IMR-90 (cell line): ENCODE results near the gene GP5. TPM values are rescaled to one million over a fixed set of nuclear protein-coding genes. Genes with fewer than 3 reads are reported as not detected.

Experiments used
- ATAC-seq: fragments of 200-7000 bp; cut with Tn5 transposase; 2 replicates; pipeline ENCODE4 v1.9.1; 2020; ENCODE audit warnings: low read depth, mild to moderate bottlenecking, moderate library complexity
- BruUV-seq: library from RNA; stranded (reverse); fragments of 400-500 nt; replicated peaks from 2 replicates; lab custom pipeline; 2021; lab: Mats Ljungman, UMichigan
- CTCF ChIA-PET: fragments of 300-600 bp; formaldehyde crosslinking; extraction: SDS; loops from one replicate; lab custom pipeline; 2021; ENCODE audit warnings: antibody characterized with exemption; lab: Yijun Ruan, JAX
- POLR2A ChIA-PET: fragments of 300-600 bp; sonication (Branson Sonifier 250); formaldehyde crosslinking; loops from one replicate; lab custom pipeline; 2022; ENCODE audit warnings: antibody characterized with exemption; ENCODE audit not compliant: unreplicated experiment; lab: Charles Lee
- DNase-seq: peaks from one replicate; pipeline ENCODE4 v3.0.0; 2013
- H2AFZ ChIP-seq: replicated peaks from 2 replicates; pipeline ENCODE3; 2013; ENCODE audit warnings: low read length, mild to moderate bottlenecking; ENCODE audit not compliant: poor library complexity
- H2AK5ac ChIP-seq: 2 replicates; pipeline ENCODE4 v1.6.1; 2013; ENCODE audit warnings: low read depth, low read length, inconsistent platforms
- H2AK9ac ChIP-seq: replicated peaks from 2 replicates; pipeline ENCODE3; 2013; ENCODE audit warnings: mild to moderate bottlenecking, low read depth, low read length, moderate library complexity; ENCODE audit not compliant: poor library complexity
- H2BK120ac ChIP-seq: 2 replicates; pipeline ENCODE4 v1.6.1; 2013; ENCODE audit warnings: low read depth, low read length, inconsistent platforms
- H2BK15ac ChIP-seq: 3 replicates; pipeline ENCODE4 v1.6.1; 2013; ENCODE audit warnings: low read depth, low read length, inconsistent platforms
- H2BK20ac ChIP-seq: 2 replicates; pipeline ENCODE4 v1.6.1; 2013; ENCODE audit warnings: low read depth, mild to moderate bottlenecking, inconsistent platforms, low read length, moderate library complexity
- H2BK5ac ChIP-seq: 2 replicates; pipeline ENCODE4 v1.6.1; 2013; ENCODE audit warnings: mild to moderate bottlenecking, low read depth, low read length, inconsistent platforms; ENCODE audit not compliant: poor library complexity, severe bottlenecking
- H3K14ac ChIP-seq: replicated peaks from 2 replicates; pipeline ENCODE4 v1.6.1; 2013; ENCODE audit warnings: low read depth, low read length, inconsistent platforms
- H3K18ac ChIP-seq: 2 replicates; pipeline ENCODE4 v1.6.1; 2013; ENCODE audit warnings: low read depth, low read length, control low read depth
- H3K23ac ChIP-seq: 2 replicates; pipeline ENCODE4 v1.6.1; 2013; ENCODE audit warnings: low read depth, low read length, inconsistent platforms
- H3K27ac ChIP-seq: 2 replicates; pipeline ENCODE4 v1.5.1; 2013; ENCODE audit warnings: mild to moderate bottlenecking, control low read depth, low read length; ENCODE audit not compliant: insufficient read depth
- H3K27me3 ChIP-seq: 2 replicates; pipeline ENCODE4 v1.6.1; 2013; ENCODE audit warnings: low read length; ENCODE audit not compliant: control insufficient read depth, insufficient read depth
- H3K36me3 ChIP-seq: 2 replicates; pipeline ENCODE4 v1.6.1; 2013; ENCODE audit warnings: low read length, mixed read lengths; ENCODE audit not compliant: control insufficient read depth, insufficient read depth
- H3K4ac ChIP-seq: 2 replicates; pipeline ENCODE4 v1.6.1; 2013; ENCODE audit warnings: low read depth, low read length, inconsistent platforms
- H3K4me1 ChIP-seq: 2 replicates; pipeline ENCODE4 v1.6.1; 2013; ENCODE audit warnings: low read length, mixed read lengths; ENCODE audit not compliant: control insufficient read depth, insufficient read depth
- H3K4me2 ChIP-seq: 2 replicates; pipeline ENCODE4 v1.6.1; 2013; ENCODE audit warnings: low read depth, mild to moderate bottlenecking, control low read depth, low read length, moderate library complexity
- H3K4me3 ChIP-seq: 2 replicates; pipeline ENCODE4 v1.5.1; 2013; ENCODE audit warnings: low read depth, mild to moderate bottlenecking, control low read depth, low read length, moderate library complexity; ENCODE audit not compliant: insufficient read depth
- H3K56ac ChIP-seq: 2 replicates; pipeline ENCODE4 v1.6.1; 2013; ENCODE audit warnings: low read length, inconsistent platforms; ENCODE audit not compliant: insufficient read depth; ENCODE audit errors: extremely low read depth
- H3K79me1 ChIP-seq, 2 experiments: 2 replicates each; pipeline ENCODE4 v1.6.1; 2013; ENCODE audit warnings: low read length in 2 of 2, inconsistent platforms in 1 of 2, low read depth in 1 of 2
- H3K9ac ChIP-seq: 2 replicates; pipeline ENCODE4 v1.6.1; 2013; ENCODE audit warnings: low read depth, low read length, control low read depth
- H3K9me1 ChIP-seq: 2 replicates; pipeline ENCODE4 v1.6.1; 2013; ENCODE audit warnings: low read length, inconsistent platforms; ENCODE audit not compliant: insufficient read depth
- H3K9me3 ChIP-seq: 2 replicates; pipeline ENCODE4 v1.6.1; 2013; ENCODE audit warnings: low read length; ENCODE audit not compliant: control insufficient read depth, insufficient read depth
- H4K20me1 ChIP-seq: 2 replicates; pipeline ENCODE4 v1.6.1; 2013; ENCODE audit warnings: low read length, inconsistent platforms; ENCODE audit not compliant: insufficient read depth
- H4K5ac ChIP-seq: 2 replicates; pipeline ENCODE4 v1.6.1; 2013; ENCODE audit warnings: mild to moderate bottlenecking, low read depth, low read length, control low read depth
- H4K8ac ChIP-seq, 2 experiments: 2 replicates each; pipeline ENCODE4 v1.6.1; 2013; ENCODE audit warnings: low read depth in 2 of 2, low read length in 2 of 2, control low read depth in 1 of 2, inconsistent platforms in 1 of 2
- H4K91ac ChIP-seq: 2 replicates; pipeline ENCODE4 v1.6.1; 2013; ENCODE audit warnings: low read depth, low read length, inconsistent platforms; ENCODE audit not compliant: insufficient read depth
- BHLHE40 ChIP-seq: fragments of 150-350 bp; IDR thresholded peaks from 2 replicates; pipeline ENCODE4 v1.6.1; 2016; ENCODE audit warnings: mild to moderate bottlenecking, low read depth, low read length
- CEBPB ChIP-seq: IDR thresholded peaks from 2 replicates; pipeline ENCODE4 v1.6.1; 2012; ENCODE audit warnings: low read depth, low read length, improper control_type of control experiment
- CHD1 ChIP-seq: IDR thresholded peaks from 2 replicates; pipeline ENCODE4 v1.6.1; 2012; ENCODE audit warnings: low read depth, low read length, improper control_type of control experiment
- FOS ChIP-seq: fragments of 150-350 bp; IDR thresholded peaks from 2 replicates; pipeline ENCODE4 v1.6.1; 2016; ENCODE audit warnings: low read depth, low read length
- MAFK ChIP-seq: IDR thresholded peaks from 2 replicates; pipeline ENCODE4 v1.6.1; 2012; ENCODE audit warnings: low read depth, low read length, improper control_type of control experiment
- MAZ ChIP-seq: IDR thresholded peaks from 2 replicates; pipeline ENCODE4 v1.6.1; 2012; ENCODE audit warnings: low read depth, mild to moderate bottlenecking, low read length, improper control_type of control experiment, moderate library complexity, borderline replicate concordance
- MXI1 ChIP-seq: IDR thresholded peaks from 2 replicates; pipeline ENCODE4 v1.6.1; 2012; ENCODE audit warnings: low read depth, mild to moderate bottlenecking, low read length, moderate library complexity, borderline replicate concordance
- NFE2L2 ChIP-seq: fragments of 150-350 bp; IDR thresholded peaks from 2 replicates; pipeline ENCODE4 v1.6.1; 2016; ENCODE audit warnings: low read depth, mild to moderate bottlenecking, low read length
- POLR2A ChIP-seq: IDR thresholded peaks from 2 replicates; pipeline ENCODE4 v1.6.1; 2012; ENCODE audit warnings: mild to moderate bottlenecking, low read depth, low read length
- RAD21 ChIP-seq: IDR thresholded peaks from 2 replicates; pipeline ENCODE4 v1.6.1; 2012; ENCODE audit warnings: low read length, improper control_type of control experiment
- RCOR1 ChIP-seq: IDR thresholded peaks from 2 replicates; pipeline ENCODE4 v1.6.1; 2012; ENCODE audit warnings: mild to moderate bottlenecking, low read length, improper control_type of control experiment; ENCODE audit not compliant: insufficient replicate concordance
- RFX5 ChIP-seq: IDR thresholded peaks from 2 replicates; pipeline ENCODE4 v1.8.0; 2012; ENCODE audit warnings: low read depth, mild to moderate bottlenecking, low read length, moderate library complexity
- SMC3 ChIP-seq: fragments of 150-350 bp; IDR thresholded peaks from 2 replicates; pipeline ENCODE4 v1.6.1; 2016; ENCODE audit warnings: low read depth, mild to moderate bottlenecking, antibody characterized with exemption, low read length, moderate library complexity
- whole genome bisulfite sequencing, 2 experiments: methylation state at CpG; one replicate each; pipeline versions ENCODE4 v1.1.5 to v1.1.7; 2013; ENCODE audit warnings: missing lambda C conversion rate in 2 of 2; ENCODE audit not compliant: insufficient read length in 1 of 2; ENCODE audit errors: extremely low coverage in 2 of 2; 5-methylcytosine and 5-hydroxymethylcytosine counted together
- dilution Hi-C: fragments of 300-500 bp; cut with HindIII; formaldehyde crosslinking; loops from one replicate; pipeline ENCODE4 v1.14.3; 2018; ENCODE audit warnings: low sequenced_read_pairs; ENCODE audit not compliant: unreplicated experiment
- in situ Hi-C: fragments of 300-500 bp; cut with MboI; formaldehyde crosslinking; loops from 3 replicates; pipeline ENCODE4 v1.14.3; 2019; ENCODE audit warnings: low sequenced_read_pairs, inconsistent platforms, mixed read lengths
- intact Hi-C: fragments of 100-400 bp; cut with micrococcal nuclease; formaldehyde crosslinking; loops from 2 replicates; pipeline ENCODE4 v1.10.0; 2022
- polyA plus RNA-seq, 3 experiments: library from polyadenylated mRNA; depleted of rRNA; stranded (reverse); fragments of >200 nt; gene quantifications; 2 replicates each; pipeline ENCODE4 v1.2.3, GENCODE V29; 2012; ENCODE audit warnings: low replicate concordance in 1 of 3
- total RNA-seq: library from RNA; depleted of rRNA; stranded (reverse); fragments of >200 nt; gene quantifications from 2 replicates; pipeline ENCODE4 v1.2.3, GENCODE V29; 2012
- TF ChIP-seq, protein P1 (sequence below): fragments of 150-350 bp; IDR thresholded peaks from 2 replicates; pipeline ENCODE4 v1.6.1; 2016; ENCODE audit warnings: low read depth, mild to moderate bottlenecking, low read length, moderate library complexity, borderline replicate concordance
- TF ChIP-seq, protein P2 (sequence below): conservative IDR thresholded peaks from 2 replicates; pipeline ENCODE4 v1.5.1; 2012; ENCODE audit warnings: mild to moderate bottlenecking, low read depth, low read length, improper control_type of control experiment
- TF ChIP-seq, protein P3 (sequence below): fragments of 150-350 bp; IDR thresholded peaks from 2 replicates; pipeline ENCODE4 v1.6.1; 2017; ENCODE audit warnings: mild to moderate bottlenecking, antibody characterized with exemption, low read length, low read depth

The GP5 gene
- total and polyA plus RNA-seq, 2 of the 4 experiments (the other 2 are of a cell fraction) = under 0.01 to 0.12 TPM

DNA sequence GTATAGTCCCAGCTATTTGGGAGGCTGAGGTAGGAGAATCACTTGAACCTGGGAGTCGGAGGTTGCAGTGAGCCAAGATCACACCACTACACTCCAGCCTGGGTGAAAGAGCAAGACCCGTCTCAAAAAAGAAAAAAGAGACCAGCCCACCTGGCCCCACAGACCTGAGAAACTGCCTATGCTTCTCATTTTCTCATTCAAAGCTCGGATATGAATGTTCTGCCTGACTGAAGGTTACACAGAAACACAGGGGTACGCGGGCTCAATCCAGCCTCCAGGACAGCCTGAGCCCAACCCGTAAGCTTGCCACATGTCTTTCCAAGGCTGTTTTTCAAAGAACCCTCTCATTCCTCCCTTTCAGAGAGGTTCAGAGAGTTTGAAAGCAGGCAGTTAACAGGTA, 19.8 kb downstream of the GP5 start:
- no peak for ATAC-seq
- POLR2A ChIA-PET = no interaction called here
- H2AK9ac ChIP-seq = no peak overlapping the region

More for the DNA sequence above, 19.8 kb downstream of the GP5 start:
- H3K36me3 ChIP-seq = no peaks in the 10 kb centered on the region
- H3K9me3 ChIP-seq = no peaks in the 10 kb centered on the region
- no peak overlapping the region for H2BK5ac ChIP-seq
- BruUV-seq = no TSS peak
- 80% methylated on average over 1 of the region's 6 CpGs; no CpG with 5 or more reads in 1 of the 2 experiments for WGBS, 2 experiments
- peaks cover 29% of the 10 kb centered on the region for H3K27me3 ChIP-seq
- no peak overlapping the region for H2AFZ ChIP-seq
- H3K4me1 ChIP-seq = no peaks in the 10 kb centered on the region
- no peak overlapping the region for H3K56ac ChIP-seq
- intact Hi-C loops = no loop called here
- no peak overlapping the region for H4K5ac ChIP-seq
- H4K91ac ChIP-seq = no peak overlapping the region
- H3K4me3 ChIP-seq = no peak overlapping the region
- in situ Hi-C loops = no loop called here
- H3K27ac ChIP-seq = no peak overlapping the region
- H2BK15ac ChIP-seq = no peak overlapping the region
- no peak overlapping the region for H2AK5ac ChIP-seq
- TF ChIP-seq RCOR1 (no peak), POLR2A (no peak), NFE2L2 (no peak), RFX5 (no peak), CEBPB (no peak), MXI1 (no peak), FOS (no peak), SMC3 (no peak), BHLHE40 (no peak), RAD21 (no peak), MAZ (no peak), CHD1 (no peak), MAFK (no peak)
- TF ChIP-seq, protein P1, sequence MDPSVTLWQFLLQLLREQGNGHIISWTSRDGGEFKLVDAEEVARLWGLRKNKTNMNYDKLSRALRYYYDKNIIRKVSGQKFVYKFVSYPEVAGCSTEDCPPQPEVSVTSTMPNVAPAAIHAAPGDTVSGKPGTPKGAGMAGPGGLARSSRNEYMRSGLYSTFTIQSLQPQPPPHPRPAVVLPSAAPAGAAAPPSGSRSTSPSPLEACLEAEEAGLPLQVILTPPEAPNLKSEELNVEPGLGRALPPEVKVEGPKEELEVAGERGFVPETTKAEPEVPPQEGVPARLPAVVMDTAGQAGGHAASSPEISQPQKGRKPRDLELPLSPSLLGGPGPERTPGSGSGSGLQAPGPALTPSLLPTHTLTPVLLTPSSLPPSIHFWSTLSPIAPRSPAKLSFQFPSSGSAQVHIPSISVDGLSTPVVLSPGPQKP = no peak
- TF ChIP-seq, protein P2, sequence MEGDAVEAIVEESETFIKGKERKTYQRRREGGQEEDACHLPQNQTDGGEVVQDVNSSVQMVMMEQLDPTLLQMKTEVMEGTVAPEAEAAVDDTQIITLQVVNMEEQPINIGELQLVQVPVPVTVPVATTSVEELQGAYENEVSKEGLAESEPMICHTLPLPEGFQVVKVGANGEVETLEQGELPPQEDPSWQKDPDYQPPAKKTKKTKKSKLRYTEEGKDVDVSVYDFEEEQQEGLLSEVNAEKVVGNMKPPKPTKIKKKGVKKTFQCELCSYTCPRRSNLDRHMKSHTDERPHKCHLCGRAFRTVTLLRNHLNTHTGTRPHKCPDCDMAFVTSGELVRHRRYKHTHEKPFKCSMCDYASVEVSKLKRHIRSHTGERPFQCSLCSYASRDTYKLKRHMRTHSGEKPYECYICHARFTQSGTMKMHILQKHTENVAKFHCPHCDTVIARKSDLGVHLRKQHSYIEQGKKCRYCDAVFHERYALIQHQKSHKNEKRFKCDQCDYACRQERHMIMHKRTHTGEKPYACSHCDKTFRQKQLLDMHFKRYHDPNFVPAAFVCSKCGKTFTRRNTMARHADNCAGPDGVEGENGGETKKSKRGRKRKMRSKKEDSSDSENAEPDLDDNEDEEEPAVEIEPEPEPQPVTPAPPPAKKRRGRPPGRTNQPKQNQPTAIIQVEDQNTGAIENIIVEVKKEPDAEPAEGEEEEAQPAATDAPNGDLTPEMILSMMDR = no peak
- TF ChIP-seq, protein P3, sequence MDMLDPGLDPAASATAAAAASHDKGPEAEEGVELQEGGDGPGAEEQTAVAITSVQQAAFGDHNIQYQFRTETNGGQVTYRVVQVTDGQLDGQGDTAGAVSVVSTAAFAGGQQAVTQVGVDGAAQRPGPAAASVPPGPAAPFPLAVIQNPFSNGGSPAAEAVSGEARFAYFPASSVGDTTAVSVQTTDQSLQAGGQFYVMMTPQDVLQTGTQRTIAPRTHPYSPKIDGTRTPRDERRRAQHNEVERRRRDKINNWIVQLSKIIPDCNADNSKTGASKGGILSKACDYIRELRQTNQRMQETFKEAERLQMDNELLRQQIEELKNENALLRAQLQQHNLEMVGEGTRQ = no peak
- no peak overlapping the region for H3K23ac ChIP-seq
- no peak overlapping the region for H2BK20ac ChIP-seq
- H4K20me1 ChIP-seq = no peaks in the 10 kb centered on the region
- H3K4me2 ChIP-seq = no peak overlapping the region
- H3K14ac ChIP-seq = no peak overlapping the region
- H2BK120ac ChIP-seq = no peak overlapping the region
- H3K9me1 ChIP-seq = 0 out of 2 replicates have a peak, but pooled peaks cover 3% of the 10 kb centered on the region
- no peak for DNase-seq
- no peak overlapping the region for H3K18ac ChIP-seq
- CTCF ChIA-PET = no interaction called here
- no peak overlapping the region for H3K4ac ChIP-seq
- no peaks in the 10 kb centered on the region for H3K79me1 ChIP-seq
- dilution Hi-C loops = no loop called here
- no peak overlapping the region for H3K9ac ChIP-seq
- no peak overlapping the region for H4K8ac ChIP-seq
